ENCODE measurements around the gene SEL1L3. TPM values are rescaled to one million over a fixed set of nuclear protein-coding genes. Genes with fewer than 3 reads are reported as not detected.

SEL1L3 gene
- total and polyA plus RNA-seq, 2 donors (not counting 3 experiments of a cell fraction or from before 2014, with no cell fraction given): 53.4 to 122 TPM

DNA sequence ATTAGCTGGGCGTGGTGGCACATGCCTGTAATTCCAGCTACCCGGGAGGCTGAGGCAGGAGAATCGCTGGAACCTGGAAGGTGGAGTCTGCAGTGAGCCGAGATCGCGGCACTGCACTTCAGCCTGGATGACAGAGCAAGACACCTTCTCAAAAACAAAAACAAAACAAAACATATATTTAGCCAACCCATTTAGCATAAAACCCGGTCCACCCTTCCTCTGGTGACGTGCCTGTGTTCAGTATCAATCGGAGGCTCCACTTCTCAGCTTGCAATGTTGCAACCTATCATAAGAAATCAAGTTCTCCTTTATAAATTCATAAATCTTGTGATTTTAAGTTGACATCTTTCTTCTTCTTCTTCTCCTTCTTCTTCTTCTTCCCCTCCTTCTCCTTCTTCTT, 133.2 kb downstream of the SEL1L3 start:
- TF ChIP-seq POLR2A (IDR thresholded peaks at IDR 0.05; ENCODE audit: low read depth, low read length) (no peak), MYC (IDR thresholded peaks at IDR 0.05; ENCODE audit: low read depth, low read length) (no peak), FOS (IDR thresholded peaks at IDR 0.05; ENCODE audit: borderline replicate concordance, insufficient read depth, low read length) (no peak), JUN (IDR thresholded peaks at IDR 0.05; ENCODE audit: borderline replicate concordance, insufficient read depth, insufficient read length, low read depth) (no peak), POLR2AphosphoS5 (IDR thresholded peaks at IDR 0.05; ENCODE audit: insufficient read depth, low read depth, low read length) (no peak), GATA2 (IDR thresholded peaks at IDR 0.05; ENCODE audit: insufficient read depth, insufficient read length, low read depth, low read length) (no peak), EZH2 (IDR thresholded peaks at IDR 0.05; ENCODE audit: borderline replicate concordance, low read depth, low read length, severe bottlenecking) (no peak)
- TF ChIP-seq, protein P1, sequence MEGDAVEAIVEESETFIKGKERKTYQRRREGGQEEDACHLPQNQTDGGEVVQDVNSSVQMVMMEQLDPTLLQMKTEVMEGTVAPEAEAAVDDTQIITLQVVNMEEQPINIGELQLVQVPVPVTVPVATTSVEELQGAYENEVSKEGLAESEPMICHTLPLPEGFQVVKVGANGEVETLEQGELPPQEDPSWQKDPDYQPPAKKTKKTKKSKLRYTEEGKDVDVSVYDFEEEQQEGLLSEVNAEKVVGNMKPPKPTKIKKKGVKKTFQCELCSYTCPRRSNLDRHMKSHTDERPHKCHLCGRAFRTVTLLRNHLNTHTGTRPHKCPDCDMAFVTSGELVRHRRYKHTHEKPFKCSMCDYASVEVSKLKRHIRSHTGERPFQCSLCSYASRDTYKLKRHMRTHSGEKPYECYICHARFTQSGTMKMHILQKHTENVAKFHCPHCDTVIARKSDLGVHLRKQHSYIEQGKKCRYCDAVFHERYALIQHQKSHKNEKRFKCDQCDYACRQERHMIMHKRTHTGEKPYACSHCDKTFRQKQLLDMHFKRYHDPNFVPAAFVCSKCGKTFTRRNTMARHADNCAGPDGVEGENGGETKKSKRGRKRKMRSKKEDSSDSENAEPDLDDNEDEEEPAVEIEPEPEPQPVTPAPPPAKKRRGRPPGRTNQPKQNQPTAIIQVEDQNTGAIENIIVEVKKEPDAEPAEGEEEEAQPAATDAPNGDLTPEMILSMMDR (IDR thresholded peaks at IDR 0.05; ENCODE audit: extremely low read depth in 1 of 2, insufficient read depth in 1 of 2, low read depth in 1 of 2, low read length in 2 of 2): no peak

More for the DNA sequence above, 133.2 kb downstream of the SEL1L3 start:
- no peak for DNase-seq (ENCODE audit: low read depth, low spot score)
- H3K4me2 ChIP-seq (ENCODE audit: insufficient read depth, low read length): no peak overlapping the region
- H3K36me3 ChIP-seq (ENCODE audit: control insufficient read depth in 2 of 2, extremely low read depth in 1 of 2, insufficient read depth in 2 of 2, low read length in 2 of 2): no peaks in the 10 kb centered on the region
- intact Hi-C loops (cut with micrococcal nuclease) (no loop called here), dilution Hi-C loops (cut with MboI; ENCODE audit: extremely low pct_ligation_motif_present, low sequenced_read_pairs) (no loop called here)
- H2AFZ ChIP-seq (ENCODE audit: low read depth, low read length): no peak overlapping the region
- POLR2A ChIA-PET: no interaction called here
- CTCF ChIA-PET: no interaction called here
- no peaks in the 10 kb centered on the region for H3K79me2 ChIP-seq (ENCODE audit: control insufficient read depth, insufficient read depth, low read length)
- no peaks in the 10 kb centered on the region for H3K9me3 ChIP-seq (replicated peaks; ENCODE audit: control insufficient read depth, insufficient read depth, low read length)
- H3K4me3 ChIP-seq (replicated peaks in 1 of 3; ENCODE audit: insufficient read depth in 1 of 3, low read depth in 1 of 3, low read length in 3 of 3): no peak overlapping the region
- peaks cover 2% of the 10 kb centered on the region for H3K4me1 ChIP-seq (ENCODE audit: control insufficient read depth, extremely low read depth, insufficient read depth, low read length)
- no peaks in the 10 kb centered on the region for H3K27me3 ChIP-seq (ENCODE audit: control insufficient read depth in 2 of 2, insufficient read depth in 2 of 2, low read length in 2 of 2)
- H3K9ac ChIP-seq (replicated peaks; ENCODE audit: extremely low read depth, insufficient read depth, low read length): no peak overlapping the region
- no peaks in the 10 kb centered on the region for H4K20me1 ChIP-seq (replicated peaks; ENCODE audit: control insufficient read depth, extremely low read depth, insufficient read depth, low read length)
- H3K9me1 ChIP-seq (replicated peaks; ENCODE audit: control insufficient read depth, extremely low read depth, insufficient read depth, low read length): no peaks in the 10 kb centered on the region
- no peak overlapping the region for H3K27ac ChIP-seq (ENCODE audit: insufficient read depth, low read depth, low read length)
- BruUV-seq (replicated peaks): no TSS peak
- FAIRE-seq: no peak

All from endothelial cell of umbilical vein (primary cell).